Muscle layer of colon (tissue), 2 donors: ENCODE data around the gene GAL.

Experiments
- H3K27ac ChIP-seq: one replicate; pipeline ENCODE4 v1.7.0; 2013; ENCODE audit warnings: low read depth, mild to moderate bottlenecking, low read length, moderate library complexity
- H3K27me3 ChIP-seq, 2 donors: one replicate each; pipeline ENCODE4 v1.7.0; 2013; ENCODE audit warnings: low read length in 2 of 2, mild to moderate bottlenecking in 2 of 2; ENCODE audit not compliant: insufficient read depth in 2 of 2, control insufficient read depth in 1 of 2
- H3K36me3 ChIP-seq: one replicate; pipeline ENCODE4 v1.7.0; 2013; ENCODE audit warnings: mild to moderate bottlenecking, low read length; ENCODE audit not compliant: insufficient read depth
- H3K4me1 ChIP-seq: one replicate; pipeline ENCODE4 v1.7.0; 2013; ENCODE audit warnings: mild to moderate bottlenecking, low read length; ENCODE audit not compliant: insufficient read depth
- H3K4me3 ChIP-seq, 2 donors: one replicate each; pipeline ENCODE4 v1.7.0; 2013; ENCODE audit warnings: low read length in 2 of 2, low read depth in 1 of 2, mild to moderate bottlenecking in 1 of 2, moderate library complexity in 1 of 2
- H3K9ac ChIP-seq: one replicate; pipeline ENCODE4 v1.7.0; 2013; ENCODE audit warnings: low read length
- H3K9me3 ChIP-seq: one replicate; pipeline ENCODE4 v1.7.0; 2013; ENCODE audit warnings: mild to moderate bottlenecking, low read length
- donor health status: abdominal sarcoma.
- donor health status: Adenocarcinoma of cecum.

Gene GAL

GRCh38 chr11:68660066-68660810, 24.1 kb upstream of the GAL start:
- Histone ChIP-seq H3K4me3 (no peak overlapping the region), H3K36me3 (no peaks in the 10 kb centered on the region), H3K4me1 (no peaks in the 10 kb centered on the region), H3K9ac (no peak overlapping the region), H3K9me3 (peaks cover 5% of the 10 kb centered on the region), H3K27ac (no peak overlapping the region), H3K27me3 (peaks cover 0 to 3% of the 10 kb centered on the region in 2 donors)

GRCh38 chr11:68661014-68661413, 23.3 kb upstream of the GAL start:
- Histone ChIP-seq H3K4me1 (no peaks in the 10 kb centered on the region), H3K27me3 (peaks cover 0 to 3% of the 10 kb centered on the region in 2 donors), H3K27ac (no peak overlapping the region), H3K9me3 (no peaks in the 10 kb centered on the region), H3K4me3 (no peak overlapping the region), H3K9ac (no peak overlapping the region), H3K36me3 (no peaks in the 10 kb centered on the region)

GRCh38 chr11:68661697-68662603, 22.4 kb upstream of the GAL start:
- H3K9ac ChIP-seq = no peak overlapping the region
- H3K9me3 ChIP-seq = no peaks in the 10 kb centered on the region
- peaks cover 0 to 3% of the 10 kb centered on the region in 2 donors for H3K27me3 ChIP-seq
- no peaks in the 10 kb centered on the region for H3K4me1 ChIP-seq
- H3K27ac ChIP-seq = no peak overlapping the region
- no peaks in the 10 kb centered on the region for H3K36me3 ChIP-seq
- no peak overlapping the region for H3K4me3 ChIP-seq

GRCh38 chr11:68663482-68664010, 20.8 kb upstream of the GAL start:
- peaks cover 0 to 3% of the 10 kb centered on the region in 2 donors for H3K27me3 ChIP-seq
- H3K9me3 ChIP-seq = no peaks in the 10 kb centered on the region
- no peaks in the 10 kb centered on the region for H3K4me1 ChIP-seq
- no peak overlapping the region for H3K27ac ChIP-seq
- no peak overlapping the region for H3K9ac ChIP-seq
- no peak overlapping the region for H3K4me3 ChIP-seq
- H3K36me3 ChIP-seq = no peaks in the 10 kb centered on the region

GRCh38 chr11:68664141-68664540, 20.2 kb upstream of the GAL start:
- Histone ChIP-seq H3K36me3 (no peaks in the 10 kb centered on the region), H3K9me3 (no peaks in the 10 kb centered on the region), H3K27me3 (peaks cover 0 to 3% of the 10 kb centered on the region in 2 donors), H3K9ac (no peak overlapping the region), H3K4me1 (no peaks in the 10 kb centered on the region), H3K4me3 (no peak overlapping the region), H3K27ac (no peak overlapping the region)

GRCh38 chr11:68664906-68665305, 19.4 kb upstream of the GAL start:
- Histone ChIP-seq H3K4me1 (no peaks in the 10 kb centered on the region), H3K27ac (no peak overlapping the region), H3K4me3 (no peak overlapping the region), H3K36me3 (no peaks in the 10 kb centered on the region), H3K9me3 (no peaks in the 10 kb centered on the region), H3K9ac (no peak overlapping the region), H3K27me3 (peaks cover 0 to 3% of the 10 kb centered on the region in 2 donors)

GRCh38 chr11:68665436-68665835, 18.9 kb upstream of the GAL start:
- H3K27me3 ChIP-seq = peaks cover 0 to 3% of the 10 kb centered on the region in 2 donors
- H3K9me3 ChIP-seq = no peaks in the 10 kb centered on the region

GRCh38 chr11:68666849-68667248, 17.5 kb upstream of the GAL start:
- Histone ChIP-seq H3K9me3 (no peaks in the 10 kb centered on the region), H3K9ac (no peak overlapping the region)

More at GRCh38 chr11:68665436-68665835, 18.9 kb upstream of the GAL start:
- no peaks in the 10 kb centered on the region for H3K4me1 ChIP-seq
- H3K27ac ChIP-seq = no peak overlapping the region
- no peak overlapping the region for H3K4me3 ChIP-seq
- no peak overlapping the region for H3K9ac ChIP-seq
- no peaks in the 10 kb centered on the region for H3K36me3 ChIP-seq

GRCh38 chr11:68667511-68668500, 16.5 kb upstream of the GAL start:
- H3K9ac ChIP-seq = no peak overlapping the region
- H3K27me3 ChIP-seq = peaks cover 0 to 3% of the 10 kb centered on the region in 2 donors

More at GRCh38 chr11:68666849-68667248, 17.5 kb upstream of the GAL start:
- Histone ChIP-seq H3K4me1 (no peaks in the 10 kb centered on the region), H3K4me3 (no peak overlapping the region), H3K36me3 (no peaks in the 10 kb centered on the region), H3K27ac (no peak overlapping the region), H3K27me3 (peaks cover 0 to 3% of the 10 kb centered on the region in 2 donors)

GRCh38 chr11:68669301-68670090, 14.8 kb upstream of the GAL start:
- H3K36me3 ChIP-seq = no peaks in the 10 kb centered on the region
- H3K27me3 ChIP-seq = peaks cover 0 to 3% of the 10 kb centered on the region in 2 donors
- H3K9ac ChIP-seq = no peak overlapping the region
- H3K27ac ChIP-seq = no peak overlapping the region
- H3K4me1 ChIP-seq = no peaks in the 10 kb centered on the region
- H3K9me3 ChIP-seq = no peaks in the 10 kb centered on the region
- no peak overlapping the region for H3K4me3 ChIP-seq

More at GRCh38 chr11:68667511-68668500, 16.5 kb upstream of the GAL start:
- Histone ChIP-seq H3K36me3 (no peaks in the 10 kb centered on the region), H3K27ac (no peak overlapping the region), H3K4me3 (no peak overlapping the region), H3K9me3 (no peaks in the 10 kb centered on the region), H3K4me1 (no peaks in the 10 kb centered on the region)
